ENCODE data around the gene CLK1.

Gene CLK1

DNA sequence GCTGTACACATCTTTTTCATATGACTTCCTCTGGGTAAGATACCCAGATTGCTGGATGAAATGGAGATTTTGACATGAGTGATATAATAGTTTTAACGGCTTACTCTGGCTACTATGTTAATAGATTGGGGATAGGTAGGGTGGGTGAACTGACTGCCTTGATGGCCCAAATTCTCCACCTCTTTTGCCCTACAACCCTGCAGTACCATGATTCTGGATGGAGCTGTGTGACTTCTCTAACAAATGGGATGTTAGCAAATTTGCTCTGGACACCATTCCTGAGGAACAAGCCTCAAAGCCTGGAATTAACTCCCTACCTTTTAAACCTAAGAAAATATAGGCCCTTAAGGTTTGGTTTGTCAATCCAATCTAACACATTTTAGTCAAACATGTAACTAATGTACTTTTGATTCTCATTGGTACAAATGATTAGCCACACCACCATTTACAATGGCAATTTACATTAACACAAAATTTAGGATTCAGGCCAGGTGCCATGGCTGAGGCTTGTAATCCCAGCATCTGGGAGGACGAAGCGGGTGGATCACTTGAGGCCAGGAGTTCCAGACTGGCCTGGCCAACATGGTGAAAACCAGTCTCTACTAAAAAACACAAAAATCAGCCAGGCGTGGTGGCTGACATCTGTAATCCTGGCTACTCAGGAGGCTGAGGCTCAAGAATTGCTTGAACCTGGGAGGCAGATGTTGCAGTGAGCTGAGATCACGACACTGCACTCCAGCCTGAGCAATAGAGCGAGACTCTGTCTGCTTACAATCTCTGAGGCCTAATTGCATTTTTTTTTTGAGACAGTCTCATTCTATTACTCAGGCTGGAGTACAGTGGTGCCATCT is 12.8 kb downstream of the CLK1 start:
- no peak overlapping the region for H3K4me3 ChIP-seq (ENCODE audit: insufficient read depth, low read depth, low read length)
- WGBS, 2 experiments, result 91 to 98% methylated on average over 6 of the region's 6 CpGs
- no peaks in the 10 kb centered on the region for H3K9me3 ChIP-seq (ENCODE audit: control insufficient read depth, low read length)
- H3K4me1 ChIP-seq (ENCODE audit: control insufficient read depth, insufficient read depth, low read length), result no peaks in the 10 kb centered on the region
- peak overlapping the region; percentile 16 for H3K27ac ChIP-seq (ENCODE audit: insufficient read depth, low read depth, low read length, poor library complexity, severe bottlenecking)
- H3K36me3 ChIP-seq (ENCODE audit: control insufficient read depth, insufficient read depth, low read length), result peaks cover 43% of the 10 kb centered on the region
- H3K27me3 ChIP-seq (ENCODE audit: control insufficient read depth, insufficient read depth, low read length, poor library complexity, severe bottlenecking), result no peaks in the 10 kb centered on the region

DNA sequence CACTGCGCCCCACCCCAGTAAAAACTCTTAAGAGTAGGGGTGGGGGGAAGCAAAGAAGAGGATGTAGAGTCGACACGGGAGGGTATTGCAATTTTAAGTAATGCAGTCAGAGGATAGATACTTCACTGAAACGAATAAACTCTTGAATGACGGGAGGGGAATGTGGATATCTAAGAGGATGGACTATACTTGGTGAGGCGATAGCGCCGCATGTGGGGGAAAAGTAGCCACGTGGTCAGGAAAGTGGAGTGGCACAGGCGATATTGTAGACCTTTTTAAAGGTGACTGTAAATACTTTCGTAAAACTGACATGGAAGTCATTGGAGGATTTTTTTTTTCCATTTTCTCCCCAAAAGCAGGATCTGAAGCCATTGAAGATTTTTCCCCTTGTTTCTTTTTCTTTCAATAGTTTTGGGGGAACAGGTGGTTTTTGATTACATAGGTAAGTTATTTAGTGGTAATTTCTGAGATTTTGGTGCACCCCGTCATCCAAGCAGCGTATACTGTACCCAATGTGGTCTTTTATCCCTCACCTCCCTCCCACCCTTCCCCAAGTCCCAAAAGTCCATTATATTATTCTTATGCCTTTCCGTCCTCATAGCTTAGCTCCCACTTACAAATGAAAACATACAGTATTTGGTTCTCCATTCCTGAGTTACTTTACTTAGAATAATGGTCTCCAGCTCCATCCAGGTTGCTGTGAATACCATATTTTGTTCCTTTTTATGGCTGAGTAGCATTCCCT is 13.8 kb downstream of the CLK1 start:
- WGBS, 2 experiments, result 90 to 92% methylated on average over 14 of the region's 14 CpGs
- peaks cover 36% of the 10 kb centered on the region for H3K36me3 ChIP-seq (ENCODE audit: control insufficient read depth, insufficient read depth, low read length)
- H3K4me1 ChIP-seq (ENCODE audit: control insufficient read depth, insufficient read depth, low read length), result no peaks in the 10 kb centered on the region
- no peak overlapping the region for H3K4me3 ChIP-seq (ENCODE audit: insufficient read depth, low read depth, low read length)
- H3K27me3 ChIP-seq (ENCODE audit: control insufficient read depth, insufficient read depth, low read length, poor library complexity, severe bottlenecking), result no peaks in the 10 kb centered on the region
- H3K9me3 ChIP-seq (ENCODE audit: control insufficient read depth, low read length), result no peaks in the 10 kb centered on the region
- H3K27ac ChIP-seq (ENCODE audit: insufficient read depth, low read depth, low read length, poor library complexity, severe bottlenecking), result no peak overlapping the region

DNA sequence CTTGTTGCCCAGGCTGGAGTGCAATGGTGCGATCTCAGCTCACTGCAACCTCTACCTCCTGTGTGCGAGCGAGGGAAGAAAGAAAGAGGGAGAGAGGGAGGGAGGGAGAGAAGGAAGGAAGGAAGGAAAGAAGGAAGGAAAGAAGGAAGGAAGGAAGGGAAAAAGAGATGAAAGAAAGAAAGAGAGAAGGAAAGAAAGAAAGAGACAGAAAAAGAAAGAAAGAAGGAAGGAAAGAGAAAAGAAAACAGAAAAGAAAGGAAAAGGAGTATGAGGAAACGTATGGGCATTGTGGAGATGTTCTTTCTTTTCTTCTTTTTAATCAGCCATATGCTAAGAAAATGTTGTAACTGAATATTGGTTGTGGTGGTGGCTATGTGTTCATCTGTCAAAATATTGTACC is 16.5 kb downstream of the CLK1 start:
- Histone ChIP-seq H3K4me3 (ENCODE audit: insufficient read depth, low read depth, low read length) (no peak overlapping the region), H3K27me3 (ENCODE audit: control insufficient read depth, insufficient read depth, low read length, poor library complexity, severe bottlenecking) (no peaks in the 10 kb centered on the region), H3K36me3 (ENCODE audit: control insufficient read depth, insufficient read depth, low read length) (peaks cover 14% of the 10 kb centered on the region), H3K27ac (ENCODE audit: insufficient read depth, low read depth, low read length, poor library complexity, severe bottlenecking) (no peak overlapping the region), H3K9me3 (ENCODE audit: control insufficient read depth, low read length) (no peaks in the 10 kb centered on the region), H3K4me1 (ENCODE audit: control insufficient read depth, insufficient read depth, low read length) (no peaks in the 10 kb centered on the region)
- WGBS, 2 experiments, result 63 to 81% methylated on average over 4 of the region's 4 CpGs

DNA sequence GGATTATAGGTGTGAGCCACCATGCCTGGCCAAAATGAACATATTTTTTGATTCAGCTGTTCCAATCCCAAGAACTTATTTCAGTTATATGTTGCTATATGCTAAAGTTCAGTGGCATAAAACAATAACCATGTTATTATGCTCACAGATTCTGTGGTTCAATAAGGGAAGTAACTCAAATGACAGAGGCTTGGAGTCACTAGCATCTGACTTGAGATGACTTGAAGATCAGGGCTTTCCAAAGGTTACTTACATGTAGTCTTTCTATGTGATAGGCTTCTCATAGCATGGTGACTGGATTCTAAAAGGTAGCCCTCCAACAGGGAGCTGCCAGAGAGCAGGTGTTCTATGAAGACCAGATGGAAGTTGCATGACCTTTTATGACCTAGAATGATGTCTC is 17.2 kb downstream of the CLK1 start:
- Histone ChIP-seq H3K27me3 (ENCODE audit: control insufficient read depth, insufficient read depth, low read length, poor library complexity, severe bottlenecking) (no peaks in the 10 kb centered on the region), H3K36me3 (ENCODE audit: control insufficient read depth, insufficient read depth, low read length) (peaks cover 9% of the 10 kb centered on the region), H3K27ac (ENCODE audit: insufficient read depth, low read depth, low read length, poor library complexity, severe bottlenecking) (no peak overlapping the region), H3K4me1 (ENCODE audit: control insufficient read depth, insufficient read depth, low read length) (no peaks in the 10 kb centered on the region), H3K9me3 (ENCODE audit: control insufficient read depth, low read length) (no peaks in the 10 kb centered on the region), H3K4me3 (ENCODE audit: insufficient read depth, low read depth, low read length) (no peak overlapping the region)

DNA sequence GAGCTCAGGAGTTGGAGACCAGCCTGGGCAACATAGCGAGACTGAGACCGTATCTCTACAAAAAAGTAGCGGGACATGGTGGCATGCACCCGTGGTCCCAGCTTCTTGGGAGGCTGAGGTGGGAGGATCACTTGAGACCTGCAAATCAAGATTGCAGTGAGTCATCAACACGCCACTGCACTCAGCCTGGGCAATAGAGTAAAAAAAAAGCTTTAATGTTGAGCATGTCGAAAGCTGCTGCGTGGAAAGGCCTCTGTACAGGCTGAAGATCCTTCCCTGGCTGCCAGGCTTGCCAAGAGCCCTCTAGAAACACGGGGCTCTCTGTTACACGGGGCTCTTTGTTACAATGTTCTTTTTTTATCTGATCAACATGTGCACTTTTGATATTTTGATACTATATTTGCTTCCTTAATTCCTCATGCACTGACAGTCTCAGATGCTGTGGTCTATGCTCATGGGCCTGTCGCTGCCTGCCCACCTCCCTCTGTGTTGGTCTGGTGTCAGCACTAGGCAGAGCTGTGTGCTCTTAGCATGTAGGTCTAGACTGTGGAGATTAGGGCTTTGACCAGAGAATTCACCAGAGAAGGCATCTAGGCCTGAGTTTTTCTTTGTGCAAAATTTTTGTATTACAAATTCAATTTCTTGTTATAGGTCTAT is 18.7 kb downstream of the CLK1 start:
- no peaks in the 10 kb centered on the region for H3K27me3 ChIP-seq (ENCODE audit: control insufficient read depth, insufficient read depth, low read length, poor library complexity, severe bottlenecking)
- no peak overlapping the region for H3K27ac ChIP-seq (ENCODE audit: insufficient read depth, low read depth, low read length, poor library complexity, severe bottlenecking)
- 91 to 92% methylated on average over 10 of the region's 10 CpGs for WGBS, 2 experiments
- H3K36me3 ChIP-seq (ENCODE audit: control insufficient read depth, insufficient read depth, low read length), result no peaks in the 10 kb centered on the region
- no peaks in the 10 kb centered on the region for H3K4me1 ChIP-seq (ENCODE audit: control insufficient read depth, insufficient read depth, low read length)
- no peak overlapping the region for H3K4me3 ChIP-seq (ENCODE audit: insufficient read depth, low read depth, low read length)
- H3K9me3 ChIP-seq (ENCODE audit: control insufficient read depth, low read length), result no peaks in the 10 kb centered on the region

DNA sequence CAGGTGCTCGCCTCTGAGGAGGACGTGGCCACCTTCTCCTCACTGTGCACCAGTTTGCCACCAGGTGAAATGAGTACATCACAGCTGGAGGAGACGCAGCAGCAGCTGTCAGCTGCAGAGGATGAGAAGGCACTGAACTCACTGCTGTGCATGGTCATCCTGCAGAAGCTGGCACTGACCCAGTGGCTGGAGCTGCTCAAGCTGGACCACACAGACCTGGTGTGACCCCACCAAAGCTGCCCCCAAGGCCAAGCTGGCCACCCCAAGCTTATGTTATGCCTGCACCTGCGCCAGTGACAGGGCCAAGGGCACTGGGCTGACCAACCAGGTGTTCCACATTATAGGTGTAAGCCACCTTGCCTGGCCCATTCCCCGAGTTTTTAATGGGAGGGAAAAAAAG is 19.3 kb downstream of the CLK1 start:
- Histone ChIP-seq H3K4me3 (ENCODE audit: insufficient read depth, low read depth, low read length) (no peak overlapping the region), H3K27ac (ENCODE audit: insufficient read depth, low read depth, low read length, poor library complexity, severe bottlenecking) (no peak overlapping the region), H3K27me3 (ENCODE audit: control insufficient read depth, insufficient read depth, low read length, poor library complexity, severe bottlenecking) (no peaks in the 10 kb centered on the region), H3K9me3 (ENCODE audit: control insufficient read depth, low read length) (no peaks in the 10 kb centered on the region), H3K4me1 (ENCODE audit: control insufficient read depth, insufficient read depth, low read length) (no peaks in the 10 kb centered on the region), H3K36me3 (ENCODE audit: control insufficient read depth, insufficient read depth, low read length) (no peaks in the 10 kb centered on the region)
- 93 to 94% methylated on average over 5 of the region's 5 CpGs for WGBS, 2 experiments

DNA sequence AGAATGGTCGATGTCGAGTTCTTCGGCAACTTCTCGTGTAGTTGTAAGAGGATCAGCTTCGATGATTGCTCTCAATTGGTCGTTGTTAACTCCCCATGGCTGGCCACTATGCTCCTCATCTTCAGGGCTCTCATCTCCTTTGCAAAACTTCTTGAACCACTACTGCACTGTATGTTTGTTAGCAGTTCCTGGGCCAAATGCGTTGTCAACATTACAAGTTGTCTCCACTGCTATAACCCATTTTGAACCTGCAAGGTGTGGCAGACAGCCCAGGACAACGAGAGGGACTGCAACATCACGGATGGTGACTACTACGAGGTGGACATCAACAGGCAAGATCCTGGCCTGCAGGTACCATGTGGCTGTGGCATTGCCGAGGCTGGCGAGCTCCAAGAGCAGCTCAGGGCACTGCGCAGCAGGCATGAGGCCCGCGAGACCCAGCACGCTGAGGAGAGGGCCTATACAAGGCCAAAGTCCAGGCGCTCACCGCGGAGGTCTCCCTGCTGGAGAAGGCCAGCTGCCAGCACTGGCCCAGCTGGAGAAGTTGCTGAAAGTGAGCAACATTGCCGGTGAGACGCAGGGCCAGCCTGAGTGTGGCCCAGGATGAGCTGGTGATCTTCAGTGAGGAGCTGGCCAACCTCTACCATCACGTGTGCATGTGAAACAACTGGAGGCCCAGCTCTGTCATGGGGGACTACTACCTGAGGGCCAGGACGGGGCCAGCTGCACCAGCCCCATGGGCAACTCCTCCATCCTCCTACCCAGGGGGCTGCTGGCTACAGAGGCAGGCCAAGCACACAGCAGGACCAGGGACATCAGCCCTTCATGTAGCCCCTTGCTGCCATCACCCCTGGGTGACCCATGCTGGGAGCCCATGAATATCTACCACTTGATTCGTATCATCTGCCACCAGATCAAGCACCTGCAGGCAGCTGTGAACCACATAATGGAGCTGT is 20.2 kb downstream of the CLK1 start:
- WGBS, 2 experiments, result 95% methylated on average over 24 of the region's 24 CpGs
- Histone ChIP-seq H3K9me3 (ENCODE audit: control insufficient read depth, low read length) (no peaks in the 10 kb centered on the region), H3K4me3 (ENCODE audit: insufficient read depth, low read depth, low read length) (no peak overlapping the region), H3K27me3 (ENCODE audit: control insufficient read depth, insufficient read depth, low read length, poor library complexity, severe bottlenecking) (no peaks in the 10 kb centered on the region), H3K36me3 (ENCODE audit: control insufficient read depth, insufficient read depth, low read length) (no peaks in the 10 kb centered on the region), H3K27ac (ENCODE audit: insufficient read depth, low read depth, low read length, poor library complexity, severe bottlenecking) (no peak overlapping the region), H3K4me1 (ENCODE audit: control insufficient read depth, insufficient read depth, low read length) (no peaks in the 10 kb centered on the region)

DNA sequence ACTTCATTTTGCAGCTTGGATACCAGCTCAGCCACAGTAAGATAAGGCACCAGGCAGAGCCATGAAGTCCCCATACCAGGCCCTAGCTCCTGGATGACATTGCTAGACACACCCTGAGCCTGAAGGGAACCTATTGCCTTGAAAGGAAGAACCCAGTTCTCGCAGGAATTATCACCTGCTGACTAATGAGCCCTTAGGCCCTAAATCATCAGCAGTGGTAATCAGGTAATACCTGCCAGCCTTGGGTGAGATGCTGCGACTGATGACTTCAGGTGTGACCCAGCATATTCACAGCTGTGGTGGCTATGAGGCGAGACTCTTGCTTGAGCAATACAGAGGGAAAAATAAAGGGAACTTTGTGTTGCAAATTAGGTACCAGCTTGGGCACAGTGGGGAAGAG is 24.9 kb downstream of the CLK1 start:
- no peaks in the 10 kb centered on the region for H3K4me1 ChIP-seq (ENCODE audit: control insufficient read depth, insufficient read depth, low read length)
- H3K4me3 ChIP-seq (ENCODE audit: insufficient read depth, low read depth, low read length), result no peak overlapping the region
- H3K27ac ChIP-seq (ENCODE audit: insufficient read depth, low read depth, low read length, poor library complexity, severe bottlenecking), result no peak overlapping the region
- WGBS, 2 experiments, result 86 to 87% methylated on average over 3 of the region's 3 CpGs
- no peaks in the 10 kb centered on the region for H3K36me3 ChIP-seq (ENCODE audit: control insufficient read depth, insufficient read depth, low read length)
- H3K9me3 ChIP-seq (ENCODE audit: control insufficient read depth, low read length), result peaks cover 2% of the 10 kb centered on the region
- H3K27me3 ChIP-seq (ENCODE audit: control insufficient read depth, insufficient read depth, low read length, poor library complexity, severe bottlenecking), result no peaks in the 10 kb centered on the region

DNA sequence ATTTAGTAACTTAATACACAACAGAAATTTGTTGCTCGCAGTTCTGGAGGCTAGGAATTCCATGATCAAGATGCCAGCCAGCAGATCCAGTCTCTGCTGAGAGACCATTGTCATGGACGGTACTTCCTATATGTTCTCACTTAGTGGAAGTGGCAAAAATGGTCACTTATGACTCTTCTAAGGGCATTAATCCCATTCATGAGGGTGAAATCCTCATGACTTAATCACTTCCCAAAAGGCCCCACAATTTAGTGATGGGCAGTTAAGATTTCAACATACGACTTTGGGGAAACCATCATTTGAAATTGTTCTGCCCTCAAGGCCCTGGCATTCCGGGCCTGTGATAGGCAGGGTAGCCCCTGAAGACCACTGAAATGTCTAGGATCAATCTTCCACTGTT is 29.8 kb downstream of the CLK1 start:
- no peaks in the 10 kb centered on the region for H3K36me3 ChIP-seq (ENCODE audit: control insufficient read depth, insufficient read depth, low read length)
- H3K4me3 ChIP-seq (ENCODE audit: insufficient read depth, low read depth, low read length), result no peak overlapping the region
- H3K9me3 ChIP-seq (ENCODE audit: control insufficient read depth, low read length), result peaks cover 2% of the 10 kb centered on the region
- H3K27ac ChIP-seq (ENCODE audit: insufficient read depth, low read depth, low read length, poor library complexity, severe bottlenecking), result no peak overlapping the region
- no peaks in the 10 kb centered on the region for H3K27me3 ChIP-seq (ENCODE audit: control insufficient read depth, insufficient read depth, low read length, poor library complexity, severe bottlenecking)
- H3K4me1 ChIP-seq (ENCODE audit: control insufficient read depth, insufficient read depth, low read length), result no peaks in the 10 kb centered on the region
- WGBS, 2 experiments, result 92 to 95% methylated on average over 4 of the region's 4 CpGs
